Activated CD4-positive, alpha-beta T cell treated with anti-CD3 and anti-CD28 coated beads for 48 hours (primary cell): ENCODE measurements around the gene SEL1L.
"Not testable (repeated sequence)": the region's sequence is repeated elsewhere in the genome, so short reads cannot be mapped to it uniquely, and the experiment has no call there.

Source experiments
- DNase-seq: peaks from one replicate; pipeline ENCODE4 v3.0.0-alpha.2; 2020

SEL1L gene

DNA sequence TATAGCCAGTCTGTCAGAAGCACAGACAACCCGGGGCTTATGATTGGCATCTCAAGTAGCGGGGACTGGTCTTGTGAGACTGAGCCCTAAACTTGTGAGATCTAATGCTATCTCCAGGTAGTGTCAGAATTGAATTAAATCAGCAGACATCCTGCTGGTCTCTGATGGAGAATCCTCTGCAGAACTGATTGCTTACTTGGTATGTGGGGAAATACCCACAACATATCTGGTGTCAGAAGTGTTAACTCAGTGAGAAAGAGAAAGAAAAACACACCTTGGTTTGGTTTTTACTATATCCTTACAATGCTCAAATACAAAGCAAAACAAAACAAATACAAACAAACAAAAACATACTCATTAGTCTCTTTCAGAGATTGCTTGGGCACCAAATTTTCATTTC lies 10.0 kb downstream of the SEL1L start:
- DNase-seq = no peak

DNA sequence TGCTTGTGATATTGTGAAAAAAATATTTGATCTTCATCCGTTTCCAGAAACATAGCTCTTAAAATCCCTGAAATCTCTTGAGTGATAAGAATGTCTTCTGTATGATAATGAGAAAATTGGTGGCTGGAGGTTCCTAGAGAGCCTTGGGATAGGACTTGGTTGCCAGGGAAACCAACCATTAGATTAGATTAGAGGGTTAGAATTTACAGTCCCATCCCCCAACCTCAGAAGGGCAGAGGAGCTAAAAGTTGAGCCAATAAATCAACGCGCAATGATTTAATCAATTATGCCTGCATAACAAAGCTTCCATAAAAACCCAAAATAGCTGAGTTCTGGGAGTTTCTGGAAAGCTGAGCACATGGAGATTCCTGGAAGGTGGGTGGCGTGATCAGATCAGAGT lies 10.6 kb downstream of the SEL1L start:
- no peak for DNase-seq

DNA sequence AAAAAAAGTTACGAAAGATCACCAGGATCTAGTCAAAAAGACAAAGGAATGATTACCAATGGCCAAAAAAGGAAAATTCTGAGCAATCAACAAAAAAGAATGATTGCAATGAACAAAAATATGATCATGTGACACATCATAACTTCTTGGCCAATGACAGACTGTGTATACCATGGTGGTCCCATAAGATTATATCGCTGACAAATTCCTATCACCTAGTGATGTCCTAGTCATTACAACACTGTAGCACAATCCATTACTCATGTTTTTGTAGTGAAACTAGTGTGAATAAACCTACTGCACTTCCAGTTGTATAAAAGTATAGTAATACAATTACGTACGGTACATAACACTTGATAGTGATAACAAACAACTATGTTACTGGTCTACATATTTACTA lies 12.3 kb downstream of the SEL1L start:
- DNase-seq = no peak

DNA sequence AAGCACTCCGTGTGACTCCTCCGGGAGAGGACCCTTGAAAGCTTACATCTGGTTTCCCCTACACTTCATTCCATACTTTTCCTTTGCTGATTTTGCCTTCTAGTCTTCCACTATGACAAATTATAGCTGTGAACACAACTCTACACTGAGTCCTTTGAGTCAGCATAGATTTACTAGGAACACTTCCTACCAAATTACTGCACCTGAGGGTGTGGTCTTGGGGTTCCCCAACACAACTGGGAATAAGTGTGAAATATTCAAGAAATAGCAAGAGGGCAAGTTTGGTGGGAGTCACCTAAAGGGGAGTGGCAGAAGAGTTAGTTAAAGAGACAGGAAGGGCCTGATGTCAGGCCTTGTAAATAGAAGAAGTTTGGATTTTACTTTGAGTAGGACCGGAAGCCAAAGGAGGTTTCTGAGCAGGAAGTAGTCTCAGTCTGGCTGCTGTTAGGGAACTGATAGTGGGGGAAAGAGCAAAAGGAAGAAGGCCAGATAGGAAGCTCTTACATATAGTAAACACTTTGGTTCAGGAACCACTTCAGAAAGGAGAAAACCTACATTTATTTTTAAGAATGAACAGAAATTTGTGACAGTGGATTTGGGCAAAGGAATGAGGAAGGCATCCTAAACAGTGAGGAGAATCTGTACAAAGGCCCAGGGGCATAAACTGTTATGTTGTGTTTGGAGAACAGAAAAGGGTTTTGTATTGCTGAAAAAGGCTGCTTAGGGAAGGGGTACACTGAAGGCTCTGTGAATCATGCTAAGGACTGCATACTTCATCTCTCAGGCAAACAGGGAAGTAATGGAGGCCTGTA lies 14.2 kb downstream of the SEL1L start:
- DNase-seq = no peak

DNA sequence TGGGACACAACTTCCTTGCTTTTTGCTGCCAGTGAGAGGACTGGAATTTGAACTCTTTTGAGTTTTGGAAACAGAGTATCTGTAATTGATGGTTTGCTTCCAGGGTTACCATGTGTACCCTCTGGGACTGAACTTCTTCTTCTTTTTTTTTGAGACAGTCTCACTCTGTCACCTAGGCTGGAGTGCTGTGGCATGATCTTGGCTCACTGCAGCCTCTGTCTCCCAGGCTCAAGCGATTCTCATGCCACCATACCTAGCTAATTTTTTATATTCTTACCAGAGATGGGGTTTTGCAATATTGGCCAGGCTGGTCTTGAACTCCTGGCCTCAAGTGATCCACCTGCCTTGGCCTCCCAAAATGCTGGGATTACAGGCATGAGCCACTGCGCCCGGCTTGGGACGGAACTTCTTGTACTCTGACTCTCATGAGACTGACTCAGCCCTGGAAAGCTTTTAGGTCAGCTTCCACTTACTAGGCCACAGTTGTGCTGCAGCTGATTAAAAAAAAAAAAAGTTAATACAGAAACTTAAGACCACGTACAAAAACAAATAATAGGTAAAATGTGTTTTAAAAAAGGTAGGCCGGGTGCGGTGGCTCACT lies 15.8 kb downstream of the SEL1L start:
- DNase-seq = no peak

DNA sequence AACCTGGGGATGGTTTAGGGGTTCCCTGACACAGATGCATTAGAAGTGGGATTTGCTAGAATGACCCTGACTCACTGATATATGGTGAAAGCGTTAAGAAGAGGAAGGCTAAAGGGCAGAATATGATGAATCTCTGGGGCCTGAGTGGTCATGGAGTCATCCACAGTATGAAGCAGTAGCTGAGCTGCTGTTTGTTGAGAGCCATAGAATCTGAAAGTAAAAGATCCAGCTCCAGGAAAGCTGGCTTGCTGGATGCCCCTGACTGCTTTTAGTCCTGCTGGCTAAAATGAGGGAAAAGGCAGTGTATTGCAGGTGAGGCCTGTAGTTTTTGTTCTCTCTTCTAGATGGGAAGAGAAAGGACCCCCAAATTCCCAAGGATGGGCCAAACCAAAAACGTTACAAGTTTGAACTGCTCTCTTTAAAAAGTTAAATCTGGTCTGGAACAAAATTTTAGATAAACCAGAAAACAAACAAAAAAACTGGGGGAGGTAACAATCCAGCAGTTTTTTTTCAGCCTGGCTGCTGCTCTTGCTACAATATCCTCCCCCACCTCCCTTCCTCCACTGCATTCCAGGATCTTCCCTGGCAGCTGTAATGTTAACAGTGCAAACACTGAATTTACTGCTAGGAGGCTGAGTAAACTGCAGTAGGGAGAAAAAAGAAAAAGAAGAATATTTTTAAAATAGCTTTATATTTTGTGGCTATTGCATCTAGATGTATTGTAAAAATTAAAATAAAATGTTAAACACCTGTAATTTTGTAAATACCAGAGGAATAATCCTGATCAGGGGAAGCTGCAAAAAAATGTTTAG lies 16.5 kb downstream of the SEL1L start:
- no peak for DNase-seq

DNA sequence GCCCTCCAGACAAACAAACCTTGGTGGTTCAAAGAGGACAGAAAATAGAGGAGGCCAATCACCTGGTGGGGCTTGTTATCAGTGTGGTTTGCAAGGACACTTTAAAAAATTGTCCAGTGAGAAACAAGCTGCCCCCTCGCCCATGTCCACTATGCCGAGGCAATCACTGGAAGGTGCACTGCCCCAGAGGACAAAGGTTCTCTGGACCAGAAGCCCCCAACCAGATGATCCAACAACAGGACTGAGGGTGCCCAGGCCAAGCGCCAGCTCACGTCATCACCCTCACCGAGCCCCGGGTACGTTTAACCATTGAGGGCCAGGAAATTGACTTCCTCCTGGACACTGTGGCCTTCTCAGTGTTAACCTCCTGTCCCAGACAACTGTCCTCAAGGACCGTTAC lies 17.7 kb downstream of the SEL1L start:
- not testable (repeated sequence) for DNase-seq

DNA sequence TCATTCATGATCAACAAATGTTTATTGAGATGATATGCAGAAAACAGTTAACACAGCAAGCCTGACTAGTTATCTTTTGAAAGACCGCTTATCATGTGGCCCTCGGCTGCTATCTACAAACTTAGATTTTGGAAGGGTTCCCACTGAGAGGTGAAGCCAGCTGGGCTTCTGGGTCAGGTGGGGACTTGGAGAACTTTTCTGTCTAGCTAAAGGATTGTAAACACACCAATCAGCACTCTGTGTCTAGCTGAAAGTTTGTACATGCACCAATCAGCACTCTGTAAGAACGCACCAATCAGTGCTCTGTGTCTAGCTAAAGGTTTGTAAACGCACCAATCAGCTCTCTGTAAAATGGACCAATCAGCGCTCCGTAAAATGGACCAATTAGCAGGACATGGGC lies 20.8 kb downstream of the SEL1L start:
- not testable (repeated sequence) for DNase-seq

DNA sequence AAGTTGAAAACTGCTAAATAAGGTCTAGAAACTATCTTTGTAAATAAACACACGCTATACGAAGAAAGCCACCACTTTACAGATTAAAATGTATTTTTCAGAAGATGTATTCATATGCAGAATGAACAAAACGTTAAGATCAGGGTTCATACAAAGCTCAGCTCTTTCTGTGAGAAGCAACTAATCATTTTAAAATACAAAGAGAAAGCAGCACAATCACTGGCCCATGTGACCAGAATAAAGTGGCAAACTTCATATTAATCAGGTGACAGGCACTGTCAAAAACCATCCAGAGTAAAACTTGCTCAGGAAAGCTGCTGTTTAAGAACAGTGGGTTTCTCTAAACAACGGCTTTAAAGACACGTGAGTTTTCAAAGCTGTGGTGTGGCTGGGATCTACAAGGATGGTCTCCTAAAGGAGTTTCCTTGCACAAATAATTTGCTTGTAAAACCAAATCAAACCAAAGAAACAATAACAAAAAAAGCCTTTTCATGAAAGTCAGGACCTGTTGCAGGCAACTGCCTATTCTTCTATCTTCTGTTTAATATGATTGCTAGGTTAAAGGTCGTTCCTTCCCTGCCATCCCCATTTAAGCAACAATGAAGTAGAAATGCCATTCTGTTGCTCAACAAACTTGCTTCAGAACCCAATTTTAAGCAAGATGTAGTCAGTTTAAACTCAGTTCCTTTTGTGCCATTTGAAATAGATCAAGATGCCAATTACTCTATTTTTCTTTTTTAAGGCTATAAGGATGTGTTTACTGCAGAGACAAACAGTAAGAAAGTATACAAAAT lies 22.3 kb downstream of the SEL1L start:
- no peak for DNase-seq

DNA sequence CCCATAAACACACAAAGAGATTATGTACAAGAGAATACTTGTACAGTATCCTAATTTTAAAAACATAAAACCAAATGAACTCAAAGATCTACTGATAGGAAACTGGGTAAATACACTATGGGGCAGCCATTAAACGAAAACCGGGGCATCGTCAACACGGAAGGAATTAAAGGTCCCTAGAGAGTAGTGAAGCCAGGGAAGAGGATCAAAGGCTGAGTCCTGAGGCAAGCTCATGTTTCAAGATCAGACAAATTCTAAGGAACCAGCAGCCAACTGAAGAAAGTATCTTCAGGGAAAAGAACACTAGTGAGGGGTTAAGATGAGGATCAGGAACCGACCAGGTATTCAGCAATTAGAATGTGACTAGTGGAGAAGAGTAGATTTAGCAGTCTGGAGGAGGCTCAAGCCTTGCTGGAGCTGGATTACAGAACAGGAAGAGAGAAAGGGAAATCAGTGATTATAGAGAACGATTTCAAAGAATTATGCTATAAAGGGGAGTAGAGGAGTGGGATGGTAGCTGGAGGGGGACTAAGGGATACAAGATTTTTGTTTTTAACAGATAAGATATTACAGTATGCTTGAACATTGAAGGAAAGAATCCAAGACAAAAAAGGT lies 23.7 kb downstream of the SEL1L start:
- DNase-seq = no peak

DNA sequence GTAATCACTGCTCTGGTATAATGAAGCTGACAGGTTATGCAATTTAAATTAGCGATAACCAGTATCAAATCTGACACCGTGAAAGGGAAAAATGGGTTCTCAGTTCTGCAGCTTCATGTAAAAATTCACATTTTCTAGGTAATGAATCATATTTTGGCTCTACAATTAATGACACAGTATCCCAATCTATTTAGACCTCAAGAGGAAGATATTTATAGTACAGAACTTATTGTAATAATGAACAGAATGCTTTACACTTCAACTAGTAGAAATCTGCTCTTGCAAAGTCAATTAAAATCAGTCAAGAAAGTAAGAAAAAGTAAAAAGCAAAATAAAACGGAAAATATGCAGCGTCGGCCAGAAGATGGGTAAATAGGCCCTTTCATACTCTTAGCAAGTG lies 24.3 kb downstream of the SEL1L start:
- no peak for DNase-seq

DNA sequence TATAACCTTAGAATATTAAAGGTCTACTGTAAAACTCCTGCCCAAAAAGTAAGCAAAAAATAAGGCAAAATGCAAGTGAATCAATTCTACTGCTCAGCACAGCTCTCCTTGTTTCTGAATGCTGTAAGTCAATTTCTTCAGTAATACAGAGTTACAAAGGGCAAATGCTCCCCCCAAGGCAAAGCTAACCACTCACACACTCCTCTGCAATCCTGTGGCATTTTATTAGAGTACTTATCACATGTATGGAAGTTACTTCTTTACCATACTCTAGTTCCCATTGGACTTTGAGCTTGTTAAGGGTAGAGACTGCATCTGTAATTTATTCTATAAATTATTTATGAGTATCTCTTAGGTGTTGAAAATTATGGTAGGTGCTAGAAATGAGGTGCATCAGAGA lies 27.2 kb downstream of the SEL1L start:
- no peak for DNase-seq

DNA sequence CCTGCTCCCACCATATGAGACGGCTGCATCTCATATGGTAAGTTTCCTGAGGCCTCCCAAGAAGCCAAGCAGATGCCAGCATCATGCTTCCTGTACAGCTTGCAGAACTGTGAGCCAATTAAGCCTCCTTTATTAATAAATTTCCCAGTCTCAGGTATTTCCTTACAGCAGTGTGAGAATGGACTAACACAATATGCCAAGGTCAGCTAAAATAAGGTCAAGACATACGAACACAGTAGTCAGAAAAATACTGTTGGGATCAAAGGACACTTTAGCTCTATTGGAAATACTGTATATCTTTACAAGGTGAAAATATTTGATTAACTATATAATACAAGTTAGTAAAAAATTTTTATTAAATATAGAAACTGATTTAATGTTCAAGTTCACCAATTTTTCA lies 28.8 kb downstream of the SEL1L start:
- no peak for DNase-seq

DNA sequence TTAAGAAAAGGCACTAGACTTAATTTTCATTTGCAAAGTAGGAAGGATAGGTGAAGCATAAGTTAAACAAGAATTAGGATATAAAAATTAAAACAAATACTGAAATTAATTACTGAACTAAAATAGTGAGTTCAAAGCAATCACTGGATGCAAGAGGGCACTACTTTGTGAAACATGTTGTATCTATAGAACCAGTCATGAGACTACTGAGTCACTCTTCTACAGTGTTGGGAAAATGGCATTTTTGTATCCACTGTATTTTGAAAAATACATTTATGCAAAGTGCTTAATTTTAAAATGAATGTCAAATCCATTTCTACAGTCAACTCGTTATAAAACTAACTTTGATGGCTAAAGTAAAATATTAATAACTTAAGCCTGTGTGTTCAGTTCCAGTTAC lies 47.9 kb downstream of the SEL1L start:
- no peak for DNase-seq

DNA sequence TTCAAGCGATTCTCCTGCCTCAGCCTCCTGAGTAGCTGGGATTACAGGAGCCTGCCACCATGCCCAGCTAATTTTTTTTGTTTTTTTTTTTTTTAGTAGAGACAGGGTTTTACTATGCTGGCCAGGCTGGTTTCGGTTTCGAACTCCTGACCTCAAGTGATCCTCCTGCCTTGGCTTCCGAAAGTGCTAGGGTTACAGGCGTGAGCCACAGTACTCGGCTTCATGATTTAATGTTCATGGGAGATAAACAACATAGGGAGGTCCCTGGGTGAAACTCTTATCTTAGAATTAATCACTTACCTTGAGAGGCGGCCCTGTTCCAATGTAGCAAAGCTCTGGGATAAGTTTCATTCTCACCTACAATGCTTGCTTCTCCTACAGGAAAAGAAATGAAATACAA lies 48.3 kb downstream of the SEL1L start:
- DNase-seq = no peak

DNA sequence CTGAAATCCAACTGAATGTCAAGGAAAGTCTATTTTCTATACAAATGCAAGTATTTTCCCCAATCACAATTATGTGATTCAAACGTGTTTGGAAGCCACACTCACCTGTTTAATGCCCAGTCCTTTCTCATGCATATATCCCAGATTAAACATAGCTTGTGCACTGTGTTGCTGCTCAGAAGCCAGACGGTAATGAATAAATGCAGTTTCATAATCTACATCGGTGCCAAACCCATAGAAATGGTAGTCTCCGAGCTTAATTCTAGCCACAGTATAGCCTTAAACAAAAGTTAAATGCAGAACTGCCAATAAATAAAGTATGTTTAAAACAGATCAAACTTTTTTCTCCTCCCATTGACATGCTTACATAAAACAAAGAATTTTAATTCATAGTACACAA lies 49.5 kb downstream of the SEL1L start:
- no peak for DNase-seq

DNA sequence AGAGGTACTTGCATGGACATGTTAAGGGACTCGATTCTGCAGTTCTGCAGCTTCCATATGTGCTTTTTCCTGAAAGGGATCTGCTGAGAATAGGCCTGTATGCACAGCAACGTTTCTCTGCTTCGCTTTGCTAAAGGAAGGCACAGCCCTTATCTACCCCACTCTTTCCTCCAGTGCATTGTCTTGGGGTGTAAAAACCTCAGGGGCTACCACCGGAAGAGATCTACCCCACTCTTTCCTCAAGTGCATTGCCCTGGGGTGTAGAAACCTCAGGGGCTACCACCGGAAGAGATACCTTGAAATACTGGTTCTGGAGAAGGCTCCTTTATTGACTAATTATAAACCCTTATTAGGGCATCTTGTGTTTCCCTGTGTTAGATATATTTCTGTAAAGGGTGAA lies 52.9 kb downstream of the SEL1L start:
- DNase-seq = no peak

DNA sequence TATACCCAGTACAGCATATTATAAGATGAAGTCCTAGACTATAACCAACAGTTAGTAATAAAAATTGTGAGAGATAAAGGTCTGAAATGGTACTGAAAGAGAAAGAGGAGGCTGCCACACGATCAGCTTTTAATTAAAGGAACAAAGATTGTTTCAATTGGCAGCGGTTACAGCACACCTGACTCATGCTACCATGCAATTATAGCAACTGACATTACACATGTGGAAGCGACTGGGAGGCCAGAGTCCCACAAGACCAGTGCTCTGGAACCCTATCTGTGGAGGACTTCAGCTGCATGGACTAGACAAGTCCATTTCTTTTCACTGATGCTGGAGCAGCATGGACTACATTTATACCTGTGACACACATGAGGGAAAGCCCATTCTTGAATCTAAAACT lies 55.2 kb downstream of the SEL1L start:
- DNase-seq = no peak

DNA sequence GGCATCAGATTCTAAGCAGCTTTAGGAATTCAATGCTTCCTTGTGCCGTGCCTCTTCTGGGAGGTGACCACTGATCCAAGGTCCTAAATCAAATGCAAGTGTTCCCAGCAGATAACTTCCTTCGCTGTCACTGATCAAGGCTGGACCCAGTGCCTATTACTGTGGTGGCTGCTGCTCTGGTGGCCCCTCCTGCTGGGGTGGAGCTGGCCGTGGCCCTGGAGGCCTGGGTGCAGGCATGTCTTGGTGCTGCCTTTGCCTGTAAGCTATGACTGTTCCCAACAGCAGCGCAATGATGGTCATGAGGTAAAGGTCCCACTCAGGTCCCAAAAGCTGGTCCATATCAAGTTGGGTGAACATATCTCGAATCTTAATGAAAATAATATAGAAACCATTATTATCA lies 56.8 kb downstream of the SEL1L start:
- no peak for DNase-seq

DNA sequence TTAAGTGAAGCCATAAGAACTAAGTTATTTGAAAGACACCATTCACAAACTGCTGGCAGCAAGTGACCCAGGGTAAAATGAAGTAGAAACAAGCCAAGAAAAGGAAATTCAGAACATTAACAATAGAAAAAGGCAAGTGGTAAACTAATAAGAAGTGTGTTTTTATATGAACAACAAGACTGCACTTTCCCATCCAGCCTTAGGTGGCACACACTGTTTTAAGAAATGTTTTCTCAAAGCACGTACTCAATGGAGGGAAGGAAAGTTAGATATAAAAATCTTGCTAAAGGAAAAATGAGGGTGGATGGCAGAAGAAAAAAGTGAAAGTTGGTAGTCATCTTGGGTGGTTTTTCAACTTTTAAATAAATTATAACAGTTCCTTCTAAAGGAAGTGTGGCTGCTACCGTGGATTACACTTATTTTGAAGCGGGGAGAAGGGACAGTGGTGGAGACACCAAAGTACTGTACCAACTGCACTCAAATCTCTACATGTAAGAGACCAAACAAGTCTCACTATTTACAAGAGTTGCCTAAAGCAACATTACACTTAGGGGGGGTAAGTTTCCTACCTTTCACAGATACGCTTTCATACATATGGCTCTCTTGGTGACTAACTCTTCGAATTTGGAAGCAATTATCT lies 58.8 kb downstream of the SEL1L start:
- DNase-seq = no peak

DNA sequence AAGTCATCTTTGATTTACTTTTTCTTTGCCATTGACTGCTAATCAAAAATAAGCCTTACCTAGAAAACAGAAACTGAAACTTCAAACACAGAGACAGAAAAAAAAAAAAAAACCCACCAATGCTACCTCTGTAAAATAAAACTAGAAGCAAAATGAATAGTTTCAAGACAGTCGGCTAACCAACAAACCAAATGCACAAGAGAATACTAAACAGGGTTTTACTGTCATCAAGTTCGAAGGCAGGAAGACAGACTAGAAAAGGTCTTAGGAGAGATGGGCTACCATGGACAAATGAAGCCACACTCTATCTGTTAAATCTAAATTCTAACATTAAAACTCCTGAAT lies 59.5 kb downstream of the SEL1L start:
- no peak for DNase-seq

DNA sequence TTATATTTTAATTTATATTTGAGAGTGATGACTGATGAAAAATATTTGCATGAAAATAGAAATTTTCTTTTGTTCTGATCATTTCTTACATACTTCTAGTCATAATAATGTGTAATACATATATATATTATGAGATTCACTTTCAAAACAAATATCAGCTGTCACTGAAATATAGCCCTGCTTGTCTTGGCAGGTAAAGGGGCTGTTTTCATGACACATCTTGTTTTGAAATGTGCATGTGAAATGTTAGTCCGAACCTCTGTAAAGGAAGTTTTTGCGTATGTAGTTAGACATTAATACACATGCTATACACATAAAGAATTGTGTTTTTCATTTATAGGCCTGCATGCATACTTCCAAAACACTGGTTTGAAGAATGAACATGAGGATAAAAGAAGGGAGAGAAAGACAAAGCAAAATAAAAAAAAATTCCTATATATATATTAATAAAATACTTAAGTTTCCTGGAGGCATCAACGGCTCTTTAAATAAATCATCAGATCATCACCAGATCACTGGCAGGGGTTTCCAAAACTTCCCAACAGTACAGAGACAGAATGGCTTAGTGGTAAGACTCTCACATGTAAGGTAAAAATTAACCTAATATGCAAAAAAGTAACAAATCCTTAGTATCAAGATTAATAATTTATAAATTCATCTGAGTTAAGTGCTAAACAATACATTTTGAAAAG lies 60.1 kb downstream of the SEL1L start:
- no peak for DNase-seq
